ENCODE data around the gene FBXL14.

DNA sequence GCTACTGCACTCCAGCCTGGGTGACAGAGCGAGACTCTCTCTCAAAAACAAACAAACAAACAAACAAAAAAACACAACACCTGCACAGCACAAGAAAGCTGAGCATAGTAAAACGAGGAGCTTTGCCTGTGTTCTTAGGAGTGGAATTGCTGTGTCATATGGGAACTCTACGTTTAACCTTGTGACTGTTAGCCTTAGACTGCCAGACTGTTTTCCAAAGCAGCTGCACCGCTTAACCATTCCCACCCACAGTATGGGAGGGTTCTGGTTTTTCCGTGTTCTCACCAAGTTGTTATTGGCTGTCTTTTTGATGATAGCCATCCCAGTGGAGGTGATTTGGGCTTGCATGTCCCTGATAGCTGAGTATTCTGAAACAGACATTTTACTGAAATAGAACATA, 43.8 kb upstream of the FBXL14 start:
- TF ChIP-seq SUZ12 (IDR thresholded peaks at IDR 0.05): no peak
- no peak for TF ChIP-seq BHLHE40 (IDR thresholded peaks at IDR 0.05; ENCODE audit: borderline replicate concordance)
- TF ChIP-seq FOXA1 (IDR thresholded peaks at IDR 0.05): no peak
- no peak for TF ChIP-seq ELF4 (IDR thresholded peaks at IDR 0.05)
- no peak for TF ChIP-seq NFRKB (IDR thresholded peaks at IDR 0.05)
- no peak for TF ChIP-seq ZNF384 (IDR thresholded peaks at IDR 0.05)
- no peak for TF ChIP-seq L3MBTL2 (conservative IDR thresholded peaks at IDR 0.05)
- TF ChIP-seq FOXK2 (IDR thresholded peaks at IDR 0.05): no peak
- TF ChIP-seq TARDBP (IDR thresholded peaks at IDR 0.05): no peak
- TF ChIP-seq SP1 (IDR thresholded peaks at IDR 0.05): no peak
- TF ChIP-seq CTBP1 (IDR thresholded peaks at IDR 0.05; ENCODE audit: borderline replicate concordance): no peak

Measured in HEK293T (cell line).